GM12892 (cell line): ENCODE results near the gene METTL26.

ENCODE experiments used
- POLR2A ChIP-seq: IDR thresholded peaks from 2 replicates; pipeline ENCODE4 v1.6.1; 2011; ENCODE audit warnings: low read depth, low read length, control low read depth
- POLR2AphosphoS5 ChIP-seq: IDR thresholded peaks from 2 replicates; pipeline ENCODE4 v1.6.1; 2011; ENCODE audit warnings: low read depth, low read length, control low read depth
- TAF1 ChIP-seq: IDR thresholded peaks from 2 replicates; pipeline ENCODE4 v1.6.1; 2011; ENCODE audit warnings: low read depth, mild to moderate bottlenecking, control low read depth, low read length, borderline replicate concordance

- TF ChIP-seq POLR2A, result no peak
- no peak for TF ChIP-seq POLR2AphosphoS5
- no peak for TF ChIP-seq TAF1
Measured at GRCh38 chr16:637081-638018, 1.2 kb upstream of the METTL26 start.
